Hematopoietic multipotent progenitor cell treated with erythropoietin and hydrocortisone succinate and interleukin-3 and kit ligand, for 8 days (in vitro differentiated cells): ENCODE results near the gene ANKH.

ENCODE experiments used
- DNase-seq: peaks from one replicate; pipeline ENCODE4 v3.0.0-alpha.2; 2015

ANKH gene

DNA sequence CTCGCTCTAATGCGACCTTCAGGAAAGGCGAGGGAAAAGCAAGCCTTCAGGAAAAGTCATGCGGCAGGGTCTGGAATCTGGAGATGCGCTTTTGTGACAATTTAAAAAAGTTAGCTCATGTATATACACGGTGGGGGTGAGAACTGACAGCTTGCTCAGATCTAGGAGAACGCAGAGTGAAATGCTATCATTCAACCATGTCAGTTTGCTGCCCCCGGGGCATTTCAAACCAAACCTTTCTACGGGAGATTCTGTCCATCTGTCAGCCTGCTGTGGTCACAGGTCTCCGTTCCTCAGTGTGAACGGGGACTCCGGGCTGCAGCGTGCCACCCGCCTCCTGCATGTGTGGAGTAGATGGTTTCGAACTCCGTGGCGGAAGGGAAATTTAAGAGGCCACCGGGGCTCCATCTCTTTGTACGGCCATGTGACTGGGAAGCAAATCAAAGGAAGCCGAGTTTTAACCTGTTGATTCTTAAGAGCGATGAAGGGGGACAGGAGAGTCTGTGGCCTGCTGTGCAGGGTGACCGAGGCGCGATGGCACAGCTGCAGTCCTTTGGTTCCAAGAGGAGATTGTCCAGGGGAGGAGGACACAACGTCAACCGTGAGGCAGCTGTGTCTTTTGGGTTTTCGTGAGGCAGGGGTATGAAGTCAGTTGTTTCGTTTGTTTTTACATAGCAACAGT lies 161.1 kb downstream of the ANKH start:
- DNase-seq, result no peak

DNA sequence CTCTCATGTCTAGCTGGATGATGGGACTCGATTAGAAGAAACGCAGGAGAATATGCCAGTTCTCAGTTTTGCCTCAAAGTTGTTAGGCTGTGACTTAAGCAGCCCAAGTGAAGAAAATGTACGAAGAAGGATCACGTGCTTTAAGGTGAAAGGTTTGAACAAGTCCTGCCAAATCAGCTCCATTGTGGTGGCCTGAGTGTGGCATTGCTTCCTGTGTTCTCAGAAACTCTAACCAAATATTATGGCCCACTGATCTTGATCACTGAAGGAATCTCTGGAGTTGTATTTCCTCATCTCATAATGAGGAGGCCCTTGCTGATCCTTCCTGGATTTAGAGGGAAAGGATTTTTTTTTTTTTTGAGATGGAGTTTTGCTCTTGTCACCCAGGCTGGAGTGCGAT lies 163.0 kb downstream of the ANKH start:
- no peak for DNase-seq

DNA sequence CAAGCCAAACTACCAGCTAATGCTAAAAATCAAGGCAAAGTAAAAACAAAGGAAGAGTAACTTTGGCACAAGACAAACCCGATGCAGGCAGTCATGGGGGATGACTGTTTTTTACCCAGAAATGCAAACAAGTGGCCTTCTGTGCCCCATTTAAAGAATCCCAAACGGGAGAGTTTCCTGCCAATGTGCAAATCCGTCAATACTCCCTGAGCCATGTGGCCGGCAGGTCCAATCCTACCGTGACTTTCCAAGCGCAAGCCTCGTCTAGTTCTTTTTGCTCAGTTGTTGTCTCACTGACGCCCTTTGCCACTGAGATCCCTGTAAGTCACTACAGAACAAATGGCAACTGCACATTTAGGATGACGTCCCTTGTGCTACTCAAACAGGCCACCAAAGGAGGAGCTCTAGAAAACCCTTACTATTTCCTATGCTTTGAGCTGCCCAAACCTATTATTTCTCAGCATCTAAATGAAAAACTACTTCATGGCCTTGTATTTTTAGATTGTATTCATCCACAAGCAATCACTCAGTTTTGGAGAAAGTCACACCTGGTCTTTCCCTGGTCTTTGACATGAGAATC lies 163.7 kb downstream of the ANKH start:
- DNase-seq, result no peak

DNA sequence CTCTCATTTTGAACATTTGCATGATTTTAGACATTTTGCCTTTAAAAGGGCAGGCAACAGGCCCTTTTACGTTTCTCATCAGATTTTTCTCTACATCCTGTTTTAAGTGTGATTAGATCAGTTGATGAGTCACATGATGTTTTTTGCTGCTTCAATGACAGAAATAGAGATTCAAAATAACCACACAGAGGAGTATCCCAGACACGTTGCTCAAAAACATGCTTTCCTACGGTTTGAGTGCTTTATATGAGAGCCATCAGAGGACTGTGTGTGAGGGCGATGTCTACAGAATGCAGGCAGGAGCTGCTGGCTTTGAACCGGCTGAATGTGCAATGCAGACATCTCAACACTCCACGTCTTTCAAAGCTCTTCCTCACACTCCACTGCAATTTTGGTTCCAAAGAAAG lies 165.0 kb downstream of the ANKH start:
- DNase-seq, result peak; percentile 21

DNA sequence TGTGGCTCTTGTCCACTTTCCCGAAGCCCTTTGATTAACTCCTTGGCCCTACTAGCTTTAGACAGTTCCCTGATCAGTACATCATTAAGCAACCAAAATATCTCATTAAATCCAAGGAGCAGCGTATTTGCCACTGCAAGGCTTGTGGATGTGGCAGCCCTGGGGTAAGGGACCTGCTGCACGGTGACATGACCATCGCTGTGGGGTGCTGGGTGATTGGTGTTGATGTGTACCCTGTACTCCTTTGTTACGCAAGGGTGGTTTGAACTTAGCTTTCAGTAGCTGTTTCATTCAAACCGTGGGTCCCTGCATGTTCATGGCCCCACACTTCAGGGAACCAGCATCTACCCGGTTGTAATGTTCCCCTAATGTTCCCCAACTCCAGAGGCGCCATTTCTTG lies 166.0 kb downstream of the ANKH start:
- DNase-seq, result no peak

DNA sequence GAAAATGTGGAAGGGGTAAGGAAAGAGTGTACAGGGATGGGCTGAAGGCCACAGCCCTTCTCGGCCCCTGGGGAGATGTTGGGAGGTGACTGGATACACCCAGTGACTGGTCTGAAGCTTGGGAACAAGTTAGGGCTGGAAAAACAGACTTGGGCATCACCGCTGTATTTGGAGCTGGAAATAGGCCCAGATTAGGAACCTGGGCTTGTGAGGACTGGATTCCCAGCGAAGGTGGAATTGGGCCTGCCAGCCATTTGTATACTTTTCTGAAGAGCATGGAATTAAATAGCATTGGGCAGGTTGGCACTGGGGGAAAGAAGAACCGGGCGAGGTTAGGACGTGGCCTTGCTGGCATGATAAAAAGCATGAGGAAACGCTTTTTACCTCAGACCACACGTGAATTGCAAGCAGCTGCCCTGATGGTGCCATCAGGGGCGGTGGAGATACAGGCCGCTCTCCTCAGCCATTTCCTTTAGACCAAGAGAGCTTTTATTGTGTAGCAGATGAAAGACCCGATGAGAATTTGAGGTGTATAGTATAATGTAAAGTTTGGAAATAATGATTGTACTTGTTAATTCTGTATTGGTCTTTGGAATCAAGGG lies 169.2 kb downstream of the ANKH start:
- no peak for DNase-seq

DNA sequence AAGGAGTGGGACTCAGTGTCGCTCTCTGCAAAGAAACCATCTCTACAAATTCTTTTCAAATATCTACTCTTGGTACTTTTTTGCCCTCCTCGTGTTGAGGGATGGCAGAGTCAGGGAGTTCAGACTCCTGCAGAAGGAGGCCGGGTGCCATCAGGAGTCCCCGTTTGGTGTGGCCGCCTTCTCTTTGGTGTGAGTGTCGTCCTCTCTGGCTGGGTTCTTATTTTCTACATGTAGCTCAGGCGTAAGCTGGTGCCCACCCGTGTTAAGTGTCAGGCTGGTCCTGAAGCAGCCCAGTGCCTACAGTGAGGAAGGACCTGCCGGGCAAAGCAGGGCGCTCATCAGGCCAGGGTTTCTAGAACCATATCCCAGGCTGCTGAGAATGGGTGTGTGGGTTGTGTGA lies 170.0 kb downstream of the ANKH start:
- no peak for DNase-seq

DNA sequence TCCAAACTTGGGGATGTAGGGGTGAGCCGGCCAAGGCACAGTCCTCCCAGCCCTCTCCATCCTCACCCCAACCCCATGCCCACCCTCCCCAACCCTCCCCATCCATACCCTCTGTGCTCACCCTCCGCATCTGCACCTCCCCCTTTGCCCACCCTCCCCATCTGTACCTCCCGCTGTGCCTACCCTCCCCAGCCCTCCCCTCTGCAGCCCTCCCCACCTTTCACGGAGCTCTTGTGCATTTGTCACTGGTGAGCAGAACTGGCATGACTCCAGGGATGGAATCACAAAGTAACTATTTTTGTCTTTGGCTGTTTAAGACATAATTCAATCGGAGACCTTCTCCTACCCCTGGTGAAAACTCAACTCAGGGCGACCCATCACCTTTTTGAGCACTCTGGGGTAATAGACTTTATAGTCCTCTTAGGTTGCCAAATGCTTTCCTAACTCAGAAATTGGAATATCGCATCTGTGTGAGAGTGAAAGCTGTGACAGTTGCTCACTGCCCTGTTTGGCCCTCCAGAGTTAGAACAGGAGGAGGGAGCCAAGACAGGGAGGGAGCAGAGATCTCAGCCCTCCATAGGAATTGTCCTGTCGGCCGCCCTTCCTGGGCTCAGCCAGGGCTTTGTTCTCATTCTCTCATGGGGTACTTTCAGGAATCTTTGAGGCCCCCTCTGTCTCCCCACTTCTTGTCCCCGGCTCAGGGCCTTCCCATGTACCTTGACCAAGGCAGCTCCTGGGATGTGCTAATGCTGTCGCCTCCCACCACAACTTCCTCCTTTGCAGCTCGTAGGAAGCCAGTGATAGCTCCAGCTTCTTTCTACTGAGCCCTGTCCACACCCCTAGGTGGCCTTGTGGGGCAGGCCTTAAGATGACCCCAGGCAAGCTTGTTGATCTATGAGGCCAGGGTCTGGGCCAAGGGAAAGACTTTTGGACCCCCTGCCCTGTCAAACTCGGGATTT lies 170.8 kb downstream of the ANKH start:
- DNase-seq, result no peak

DNA sequence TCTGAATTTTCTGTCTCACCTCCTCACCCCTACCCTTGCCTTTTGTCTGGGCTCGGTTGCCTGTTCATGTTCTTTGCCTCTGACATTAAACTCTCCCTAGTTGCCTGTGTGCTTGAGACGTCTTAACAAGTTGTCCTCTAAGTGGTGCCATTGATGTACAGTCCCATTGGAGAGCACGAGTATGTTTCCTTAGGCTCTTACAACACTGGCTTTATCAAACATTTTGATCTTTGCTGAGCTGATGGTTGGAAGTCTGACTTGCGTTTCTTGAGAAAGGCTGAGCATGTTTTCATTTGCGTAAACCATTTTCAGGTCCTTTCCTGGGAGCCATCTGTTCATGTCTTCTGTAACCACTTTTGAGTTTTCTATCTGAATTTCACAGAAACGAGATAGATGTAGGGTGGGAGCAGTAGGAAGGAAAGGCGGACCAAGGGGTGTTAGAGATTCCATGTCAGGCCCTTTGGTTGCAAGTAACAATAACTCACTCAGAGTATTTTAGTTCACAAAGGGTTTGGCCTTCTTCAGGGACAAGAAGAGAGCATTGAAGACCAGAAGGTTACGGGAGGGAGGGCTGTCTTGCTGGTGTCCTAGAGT lies 171.7 kb downstream of the ANKH start:
- DNase-seq, result peak; percentile 21

DNA sequence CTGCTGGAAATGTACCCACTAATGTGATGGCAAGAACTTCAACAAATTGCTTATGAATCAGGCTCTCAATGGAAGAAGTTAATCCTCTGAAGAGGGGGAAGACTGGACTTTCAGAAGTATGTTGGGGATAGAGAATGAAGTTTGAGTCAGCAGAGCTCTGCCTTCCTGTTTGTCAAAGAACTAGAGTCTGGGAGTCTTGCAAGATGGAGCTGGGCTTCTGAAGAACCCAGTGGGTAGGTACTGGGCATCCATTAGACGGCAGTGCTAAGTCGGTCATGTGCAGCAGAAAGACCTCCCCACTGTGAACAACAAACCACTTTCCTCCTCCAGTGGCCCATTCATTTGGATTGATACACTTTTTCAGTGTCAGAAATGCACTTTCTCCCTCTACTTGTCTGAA lies 172.4 kb downstream of the ANKH start:
- no peak for DNase-seq

DNA sequence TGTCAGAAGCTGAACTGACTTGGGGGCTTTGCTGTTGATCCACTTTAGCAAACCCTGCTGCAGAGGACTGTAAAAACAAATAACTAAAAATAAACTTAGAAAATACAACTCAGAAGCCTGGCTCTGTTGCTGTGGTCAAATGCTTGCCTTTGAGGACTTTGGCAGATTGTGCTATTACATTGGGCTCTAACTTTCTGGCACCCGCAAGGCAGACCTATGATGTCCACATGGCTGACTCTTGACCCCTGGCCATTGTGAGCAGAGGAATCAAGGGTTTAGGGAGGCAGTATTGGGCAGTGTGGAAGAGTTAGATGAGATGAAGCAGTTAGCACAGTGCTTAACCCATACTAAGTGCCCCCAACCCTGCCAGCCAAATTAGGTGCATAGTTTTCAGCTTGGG lies 173.1 kb downstream of the ANKH start:
- DNase-seq, result no peak

DNA sequence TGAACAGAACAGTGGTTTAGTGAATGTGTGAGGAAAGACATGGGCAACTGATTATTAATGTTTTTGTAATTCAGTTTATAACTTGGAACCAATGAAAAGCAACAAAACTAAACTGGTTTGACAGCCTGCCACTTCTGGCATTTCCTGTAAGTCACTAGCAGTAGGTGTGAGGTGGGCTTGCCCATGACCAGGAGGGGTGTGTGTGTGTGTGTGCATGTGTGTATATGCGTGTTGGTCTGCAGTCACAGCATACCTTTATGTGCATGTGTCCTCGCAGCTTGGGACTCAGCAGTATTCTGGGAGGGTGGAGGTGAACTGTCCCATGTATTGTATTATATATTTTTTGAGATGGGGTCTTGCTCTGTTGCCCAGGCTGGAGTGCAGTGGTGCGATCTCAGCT lies 174.7 kb downstream of the ANKH start:
- DNase-seq, result no peak

DNA sequence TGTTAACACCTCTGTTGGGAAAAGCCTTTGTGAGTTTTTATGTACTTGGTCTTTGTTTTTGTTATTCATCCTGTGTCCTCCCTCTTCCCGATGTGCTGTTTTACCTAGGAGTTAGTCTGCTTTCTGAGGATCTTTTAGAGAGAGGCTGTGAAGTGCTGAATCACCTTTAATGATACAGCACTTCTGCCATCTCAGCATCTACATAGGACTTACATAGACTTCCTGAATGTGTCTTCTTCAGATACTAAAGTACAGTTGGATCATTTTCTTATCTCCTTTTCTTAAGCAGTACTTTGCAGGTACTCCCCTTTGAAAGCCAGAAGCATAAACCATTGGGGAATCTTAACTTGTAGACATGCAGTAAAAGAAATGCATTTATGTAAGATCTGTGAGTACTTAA lies 175.5 kb downstream of the ANKH start:
- peak; percentile 65 for DNase-seq

DNA sequence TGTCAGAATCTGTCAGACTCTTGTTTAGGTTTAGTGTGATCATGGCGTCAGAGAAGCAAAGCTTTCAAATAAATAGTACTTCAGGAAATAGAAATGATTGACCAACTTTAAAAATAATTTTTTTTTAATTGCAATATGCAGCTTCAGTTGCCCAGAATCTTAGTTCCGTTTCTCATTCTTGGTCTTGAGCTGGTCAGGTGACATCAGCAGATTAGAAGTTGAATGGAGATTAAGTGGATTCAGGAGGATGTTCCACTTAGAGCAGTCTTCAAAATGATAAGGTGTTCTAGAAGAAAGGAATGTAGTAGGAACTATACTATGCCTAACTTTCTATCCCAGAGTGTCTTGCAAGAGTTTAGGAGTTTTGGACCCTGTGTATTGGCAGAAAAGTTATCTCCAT lies 176.4 kb downstream of the ANKH start:
- no peak for DNase-seq

DNA sequence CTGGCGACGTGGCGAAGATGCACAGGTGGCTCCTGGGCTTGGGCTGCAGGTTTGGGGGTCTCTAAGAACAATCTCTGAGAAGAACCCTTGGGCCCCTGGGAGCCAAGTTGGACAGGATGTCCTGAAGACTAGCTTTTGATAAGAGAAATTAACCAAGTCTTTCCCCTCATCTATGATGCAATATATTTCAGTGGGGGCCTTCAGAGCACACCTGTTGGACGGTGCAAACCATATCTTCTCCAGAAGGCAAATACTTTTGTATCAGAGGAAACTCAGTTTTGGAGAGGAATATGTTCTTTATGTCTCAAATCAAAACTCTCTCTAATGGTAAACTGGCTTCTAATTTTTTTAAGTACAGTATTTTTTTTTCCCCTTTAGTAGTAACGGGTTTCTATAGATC lies 178.5 kb downstream of the ANKH start:
- no peak for DNase-seq

DNA sequence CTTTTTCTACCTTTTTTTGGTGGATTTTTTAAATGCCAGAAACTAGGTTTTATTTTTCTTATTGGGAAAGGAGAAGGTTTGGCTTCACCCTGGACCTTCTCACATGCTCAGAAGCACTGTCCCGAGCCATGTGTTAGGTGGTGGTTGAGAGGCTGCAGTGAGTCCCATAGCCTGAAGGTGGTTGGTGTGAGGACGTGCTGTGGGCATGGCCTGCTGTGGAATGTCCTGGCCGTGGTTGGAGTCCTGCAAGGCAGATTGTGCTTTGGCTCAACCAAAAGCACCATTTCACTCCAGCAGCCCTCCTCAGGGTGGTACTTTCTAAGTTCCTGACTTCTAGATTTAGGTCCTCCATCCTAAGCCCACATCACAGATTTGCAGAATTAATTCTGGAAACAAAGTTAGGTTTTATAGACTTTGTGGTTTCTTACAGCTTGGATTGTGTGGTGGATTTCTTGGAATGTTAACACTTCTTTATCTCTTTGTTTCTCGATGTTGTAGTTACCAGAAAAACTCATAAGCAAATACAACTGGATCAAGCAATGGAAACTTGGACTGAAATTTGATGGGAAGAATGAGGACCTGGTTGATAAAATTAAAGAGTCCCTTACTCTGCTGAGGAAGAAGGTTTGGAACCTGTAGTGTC lies 184.4 kb downstream of the ANKH start:
- no peak for DNase-seq

DNA sequence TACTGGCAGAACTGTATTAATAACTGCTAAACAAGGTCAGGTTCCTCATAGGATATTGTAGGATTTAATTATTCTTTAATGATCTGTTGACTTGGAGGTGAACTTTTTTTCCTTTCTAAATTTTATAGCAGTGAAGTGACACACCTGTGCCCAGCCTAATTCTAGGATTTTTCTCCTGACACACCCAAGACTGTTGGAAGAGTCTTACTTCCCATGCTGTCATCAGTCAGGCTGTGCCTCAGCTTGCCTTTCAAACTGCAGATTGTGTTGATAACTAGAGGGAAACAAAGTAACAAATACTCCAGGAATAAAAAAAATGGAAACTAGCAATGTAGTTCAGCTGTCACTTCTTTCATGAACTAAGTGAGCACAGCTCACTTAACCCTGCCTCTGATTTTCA lies 185.1 kb downstream of the ANKH start:
- no peak for DNase-seq

DNA sequence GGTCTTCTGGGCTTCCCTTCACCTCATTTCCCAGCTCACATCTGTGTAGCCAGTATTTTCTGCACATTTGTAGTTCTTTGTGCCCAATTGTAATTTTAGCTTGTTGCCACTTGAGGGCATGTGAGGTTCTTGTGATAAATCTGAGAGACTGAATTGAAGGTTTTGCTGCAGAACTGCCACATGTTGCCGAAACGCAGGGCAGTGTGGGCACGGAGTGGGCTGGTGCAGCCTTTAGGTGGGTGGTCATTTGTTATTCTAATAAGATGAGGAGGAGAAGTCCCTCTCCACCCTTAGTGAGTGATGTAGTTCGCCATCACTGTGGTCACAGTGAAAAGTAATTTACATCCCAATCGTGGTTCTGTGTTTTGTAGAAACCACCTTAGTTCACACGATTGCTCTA lies 185.8 kb downstream of the ANKH start:
- DNase-seq, result peak; percentile 70

DNA sequence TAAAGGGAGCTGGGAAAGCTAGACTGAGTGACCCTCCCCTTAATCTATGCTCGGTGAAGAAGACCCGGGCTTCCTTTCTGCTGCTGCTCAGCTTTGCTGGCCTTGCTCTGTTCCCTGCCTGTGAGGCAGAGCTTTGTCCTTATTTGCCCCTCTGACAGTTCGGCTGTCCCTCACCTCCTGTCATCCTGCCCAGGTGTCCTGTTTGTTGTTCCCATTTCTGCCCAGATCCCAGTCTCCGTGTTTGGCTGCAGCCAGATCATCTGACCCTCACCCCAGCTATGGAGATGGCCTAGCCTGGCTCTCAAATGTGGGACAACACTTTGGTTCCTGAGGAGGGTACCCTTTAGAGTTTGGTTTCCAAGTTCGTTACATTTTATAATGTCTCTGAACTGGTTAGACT lies 186.8 kb downstream of the ANKH start:
- DNase-seq, result no peak

DNA sequence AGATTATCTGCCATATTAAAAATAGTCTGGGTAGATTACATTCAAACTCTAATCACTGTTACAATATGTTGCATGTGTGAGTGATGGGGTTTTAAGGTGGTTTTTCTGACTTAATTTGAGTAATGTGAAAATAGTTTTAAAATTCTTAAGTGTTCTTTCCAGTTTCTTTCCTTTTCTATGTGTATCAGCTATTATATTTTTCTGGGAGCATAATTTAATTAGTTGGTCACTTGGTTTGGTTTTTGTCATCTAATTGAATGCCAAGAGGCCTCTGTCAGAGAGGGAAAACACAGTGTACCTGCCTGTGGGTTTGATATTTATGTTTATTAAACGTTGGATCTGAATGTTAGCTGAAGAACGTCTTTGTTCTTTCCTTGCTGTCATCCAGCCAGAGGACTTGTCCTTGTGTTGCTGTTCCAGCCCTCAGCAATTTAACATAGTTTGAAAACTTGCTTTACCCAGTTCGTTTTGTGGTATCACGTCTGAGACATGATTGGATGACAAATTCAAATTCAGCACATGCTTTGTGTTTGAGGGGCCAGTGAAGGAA lies 187.6 kb downstream of the ANKH start:
- DNase-seq, result no peak

DNA sequence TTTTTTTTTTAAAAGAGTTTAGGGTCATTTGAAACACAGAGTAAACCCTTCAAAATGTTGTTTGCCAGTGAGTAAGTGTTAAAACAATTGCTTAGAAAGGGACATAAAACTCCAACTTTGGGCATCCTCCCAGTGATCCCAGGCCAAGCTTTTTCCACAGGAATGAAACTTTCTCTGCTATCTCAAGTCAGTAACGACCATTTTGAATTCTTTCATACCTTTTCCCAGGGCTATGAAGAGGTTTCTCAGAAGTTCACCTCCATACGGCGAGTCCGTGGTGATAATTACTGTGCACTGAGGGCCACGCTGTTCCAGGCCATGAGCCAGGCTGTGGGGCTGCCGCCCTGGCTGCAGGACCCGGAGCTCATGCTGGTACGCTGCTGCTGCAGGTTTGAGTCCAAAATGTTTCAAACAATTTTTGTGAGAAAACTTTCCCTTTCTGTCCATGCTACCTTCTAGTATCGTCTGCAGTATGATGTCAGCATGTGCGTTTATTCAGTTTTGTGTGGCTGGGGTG lies 190.3 kb downstream of the ANKH start:
- DNase-seq, result no peak

DNA sequence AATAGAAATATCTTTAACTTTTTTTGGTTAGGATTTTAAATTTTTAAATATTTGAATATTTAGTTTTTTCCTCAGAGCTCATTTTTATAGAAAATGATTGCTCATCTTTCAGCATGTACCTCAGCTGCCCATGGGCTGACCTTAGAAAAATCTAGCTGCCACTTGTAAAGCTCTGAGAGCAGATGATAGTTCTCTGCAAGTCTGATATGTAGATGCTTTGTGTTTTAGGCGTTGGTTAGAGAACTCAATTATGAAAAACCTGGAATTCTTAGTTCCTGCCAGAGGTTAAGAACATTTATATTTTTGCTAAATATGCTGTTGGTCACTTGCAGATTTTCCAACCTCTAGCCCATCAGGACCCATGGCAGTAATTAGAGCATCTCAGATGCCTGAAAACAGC lies 192.0 kb downstream of the ANKH start:
- no peak for DNase-seq
